ENCODE data around the gene CCNK.

The CCNK gene

DNA sequence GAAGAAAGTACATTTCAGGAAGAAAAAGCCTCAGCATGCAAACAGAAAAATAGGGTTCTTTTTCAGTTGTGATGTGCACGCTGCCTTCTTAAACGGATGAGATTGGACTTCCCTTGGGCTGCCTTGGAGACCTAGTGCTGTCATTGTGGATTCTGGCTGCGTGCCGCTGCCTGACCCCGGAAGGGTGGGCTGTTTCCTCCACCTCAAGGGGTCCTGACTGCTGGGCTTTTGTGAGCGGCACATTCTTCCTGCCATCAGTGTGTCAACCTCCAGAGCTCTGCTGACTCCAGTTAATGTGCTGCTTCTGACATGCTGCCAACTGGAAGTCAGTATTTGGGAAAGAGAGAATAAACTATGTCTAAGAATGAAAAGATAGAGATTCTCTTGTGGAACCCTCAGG lies 25.1 kb downstream of the CCNK start:
- peaks cover 90% of the 10 kb centered on the region for H3K36me3 ChIP-seq (ENCODE audit: low read depth)
- DNase-seq (ENCODE audit: low spot score) (no peak), ATAC-seq (ENCODE audit: low read depth) (no peak)
- TF ChIP-seq, protein P1, sequence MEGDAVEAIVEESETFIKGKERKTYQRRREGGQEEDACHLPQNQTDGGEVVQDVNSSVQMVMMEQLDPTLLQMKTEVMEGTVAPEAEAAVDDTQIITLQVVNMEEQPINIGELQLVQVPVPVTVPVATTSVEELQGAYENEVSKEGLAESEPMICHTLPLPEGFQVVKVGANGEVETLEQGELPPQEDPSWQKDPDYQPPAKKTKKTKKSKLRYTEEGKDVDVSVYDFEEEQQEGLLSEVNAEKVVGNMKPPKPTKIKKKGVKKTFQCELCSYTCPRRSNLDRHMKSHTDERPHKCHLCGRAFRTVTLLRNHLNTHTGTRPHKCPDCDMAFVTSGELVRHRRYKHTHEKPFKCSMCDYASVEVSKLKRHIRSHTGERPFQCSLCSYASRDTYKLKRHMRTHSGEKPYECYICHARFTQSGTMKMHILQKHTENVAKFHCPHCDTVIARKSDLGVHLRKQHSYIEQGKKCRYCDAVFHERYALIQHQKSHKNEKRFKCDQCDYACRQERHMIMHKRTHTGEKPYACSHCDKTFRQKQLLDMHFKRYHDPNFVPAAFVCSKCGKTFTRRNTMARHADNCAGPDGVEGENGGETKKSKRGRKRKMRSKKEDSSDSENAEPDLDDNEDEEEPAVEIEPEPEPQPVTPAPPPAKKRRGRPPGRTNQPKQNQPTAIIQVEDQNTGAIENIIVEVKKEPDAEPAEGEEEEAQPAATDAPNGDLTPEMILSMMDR (IDR thresholded peaks at IDR 0.05; ENCODE audit: poor library complexity, severe bottlenecking): no peak
- no peak overlapping the region for H3K4me3 ChIP-seq (ENCODE audit: severe bottlenecking)
- H3K4me1 ChIP-seq (ENCODE audit: insufficient read depth, poor library complexity, severe bottlenecking): no peaks in the 10 kb centered on the region
- no peaks in the 10 kb centered on the region for H3K9me3 ChIP-seq (ENCODE audit: severe bottlenecking)
- H3K27ac ChIP-seq (ENCODE audit: poor library complexity, severe bottlenecking): no peak overlapping the region
- no peaks in the 10 kb centered on the region for H3K27me3 ChIP-seq (ENCODE audit: insufficient read depth, poor library complexity, severe bottlenecking)

DNA sequence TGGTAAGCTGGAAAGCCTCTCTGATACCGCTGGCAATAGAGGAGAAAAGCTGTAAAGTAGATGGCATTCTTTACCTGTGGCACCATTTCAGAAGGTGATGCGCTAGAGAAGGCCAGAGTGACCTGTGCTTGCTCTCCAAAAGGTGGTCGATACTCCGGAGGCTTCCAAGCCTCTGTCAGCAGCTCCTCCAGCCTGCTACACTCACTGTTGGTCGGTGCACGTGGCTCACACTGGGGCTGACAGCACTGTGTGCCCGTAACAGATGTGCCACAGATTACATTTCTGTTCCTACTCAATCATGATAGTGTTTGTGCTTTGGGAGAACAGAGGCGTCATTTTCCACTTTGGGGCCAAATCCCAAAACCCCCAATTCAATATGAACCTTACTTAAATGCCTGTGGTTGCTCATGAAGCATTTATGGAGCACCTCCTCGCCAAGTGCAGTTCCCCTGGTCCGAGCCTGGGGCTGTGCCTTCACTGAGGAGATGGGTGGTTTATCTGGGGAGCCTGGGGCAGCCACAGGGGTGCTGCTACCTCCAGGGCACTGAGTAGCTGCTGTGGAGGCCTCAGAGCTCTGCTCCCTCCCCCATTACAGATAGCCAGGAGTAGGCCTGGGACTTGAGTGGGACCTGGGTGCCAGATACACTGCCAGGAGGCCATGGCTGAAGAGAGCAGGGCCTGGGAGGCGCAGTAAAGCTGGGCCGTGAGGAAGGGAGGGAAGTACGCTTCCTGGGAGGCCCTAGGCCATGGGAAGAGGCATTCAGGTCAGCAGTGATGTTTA lies 26.8 kb downstream of the CCNK start:
- no peak overlapping the region for H3K27ac ChIP-seq (ENCODE audit: poor library complexity, severe bottlenecking)
- no peaks in the 10 kb centered on the region for H3K9me3 ChIP-seq (ENCODE audit: severe bottlenecking)
- H3K27me3 ChIP-seq (ENCODE audit: insufficient read depth, poor library complexity, severe bottlenecking): no peaks in the 10 kb centered on the region
- H3K4me3 ChIP-seq (ENCODE audit: severe bottlenecking): no peak overlapping the region
- TF ChIP-seq, protein P1 (IDR thresholded peaks at IDR 0.05; ENCODE audit: poor library complexity, severe bottlenecking): no peak
- ATAC-seq (ENCODE audit: low read depth): peak; percentile 10; the same call in 1 of the 3 replicates
- no peak for DNase-seq (ENCODE audit: low spot score)
- H3K4me1 ChIP-seq (ENCODE audit: insufficient read depth, poor library complexity, severe bottlenecking): no peaks in the 10 kb centered on the region
- peaks cover 88% of the 10 kb centered on the region for H3K36me3 ChIP-seq (ENCODE audit: low read depth)

DNA sequence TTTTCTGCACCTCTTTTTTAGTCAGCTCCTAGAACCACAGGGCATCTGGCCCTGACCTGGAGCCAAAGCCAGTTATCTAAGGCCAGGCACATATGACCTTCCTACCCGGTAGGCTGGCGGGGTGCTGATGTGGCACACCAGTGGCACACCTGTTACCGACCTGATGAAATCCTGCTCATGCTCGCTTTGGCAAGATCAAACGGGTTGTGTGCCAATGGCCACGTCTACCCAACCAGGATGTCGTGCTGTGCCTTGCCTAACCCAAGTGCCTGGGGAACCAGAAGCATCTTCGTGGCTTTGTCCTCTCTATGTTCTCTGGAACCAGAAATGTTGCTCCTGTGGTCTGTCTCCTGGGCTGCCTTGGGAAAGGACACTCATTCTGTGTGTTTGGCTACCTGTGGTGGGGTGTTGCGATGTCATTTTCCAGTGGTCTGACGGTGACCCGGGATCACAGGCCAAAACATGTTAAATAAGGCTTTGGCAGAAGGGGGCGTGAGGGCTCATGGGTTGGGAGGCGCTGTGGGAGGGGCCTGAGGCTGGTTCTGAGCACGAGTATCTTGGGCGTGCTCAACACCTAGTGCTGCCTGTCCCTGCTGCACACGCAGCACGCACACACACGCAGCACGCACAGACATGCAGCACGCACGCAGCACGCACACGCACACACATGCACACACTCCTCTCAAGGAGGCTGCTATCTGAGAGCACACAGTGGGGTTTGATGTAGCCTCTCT lies 27.9 kb downstream of the CCNK start:
- DNase-seq (ENCODE audit: low spot score) (no peak), ATAC-seq (ENCODE audit: low read depth) (peak; percentile 18; the same call in 1 of the 3 replicates)
- Histone ChIP-seq H3K4me1 (ENCODE audit: insufficient read depth, poor library complexity, severe bottlenecking) (no peaks in the 10 kb centered on the region), H3K27ac (ENCODE audit: poor library complexity, severe bottlenecking) (no peak overlapping the region), H3K9me3 (ENCODE audit: severe bottlenecking) (no peaks in the 10 kb centered on the region), H3K4me3 (ENCODE audit: severe bottlenecking) (no peak overlapping the region), H3K36me3 (ENCODE audit: low read depth) (peaks cover 83% of the 10 kb centered on the region), H3K27me3 (ENCODE audit: insufficient read depth, poor library complexity, severe bottlenecking) (no peaks in the 10 kb centered on the region)
- TF ChIP-seq, protein P1 (IDR thresholded peaks at IDR 0.05; ENCODE audit: poor library complexity, severe bottlenecking): no peak

DNA sequence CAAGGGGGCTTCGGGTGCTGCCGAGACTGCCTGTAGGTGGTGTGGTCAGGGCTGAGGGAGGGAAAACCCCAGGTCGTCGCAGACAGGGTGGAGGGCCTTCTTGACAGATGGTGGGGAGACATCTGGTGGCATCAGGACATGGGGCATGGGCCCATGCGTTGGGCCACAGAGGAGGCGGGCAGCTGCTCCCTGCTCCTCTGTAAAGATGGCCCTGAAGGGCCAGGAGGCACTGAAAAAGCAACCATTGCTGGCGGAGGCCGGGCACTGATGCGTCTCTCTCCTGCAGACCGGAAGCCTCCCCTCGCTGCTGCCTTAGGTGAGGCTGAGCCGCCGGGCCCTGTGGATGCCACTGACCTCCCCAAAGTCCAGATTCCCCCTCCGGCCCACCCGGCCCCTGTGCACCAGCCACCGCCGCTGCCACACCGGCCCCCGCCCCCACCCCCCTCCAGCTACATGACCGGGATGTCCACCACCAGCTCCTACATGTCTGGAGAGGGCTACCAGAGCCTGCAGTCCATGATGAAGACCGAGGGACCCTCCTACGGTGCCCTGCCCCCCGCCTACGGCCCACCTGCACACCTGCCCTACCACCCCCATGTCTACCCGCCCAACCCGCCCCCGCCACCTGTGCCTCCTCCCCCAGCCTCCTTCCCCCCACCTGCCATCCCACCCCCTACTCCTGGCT lies 28.8 kb downstream of the CCNK start:
- TF ChIP-seq, protein P1 (IDR thresholded peaks at IDR 0.05; ENCODE audit: poor library complexity, severe bottlenecking): no peak
- H3K36me3 ChIP-seq (ENCODE audit: low read depth): peaks cover 83% of the 10 kb centered on the region
- DNase-seq (ENCODE audit: low spot score): no peak

More for the DNA sequence above, 28.8 kb downstream of the CCNK start:
- Histone ChIP-seq H3K4me1 (ENCODE audit: insufficient read depth, poor library complexity, severe bottlenecking) (no peaks in the 10 kb centered on the region), H3K27me3 (ENCODE audit: insufficient read depth, poor library complexity, severe bottlenecking) (no peaks in the 10 kb centered on the region), H3K9me3 (ENCODE audit: severe bottlenecking) (no peaks in the 10 kb centered on the region), H3K27ac (ENCODE audit: poor library complexity, severe bottlenecking) (no peak overlapping the region), H3K4me3 (ENCODE audit: severe bottlenecking) (no peak overlapping the region)
- no peak for ATAC-seq (ENCODE audit: low read depth)

Data from RWPE2 (cell line).